ENCODE measurements around the gene DNAI2.

The DNAI2 gene

GRCh38 chr17:74335529-74336062, 61.6 kb downstream of the DNAI2 start:
- Histone ChIP-seq H3K4me3 (ENCODE audit: low read depth, low read length) (no peak overlapping the region), H3K9me3 (ENCODE audit: control insufficient read depth, insufficient read depth, low read depth, low read length) (no peaks in the 10 kb centered on the region), H3K36me3 (ENCODE audit: control insufficient read depth in 2 of 2, insufficient read depth in 1 of 2, low read length in 2 of 2) (no peaks in the 10 kb centered on the region), H3K4me1 (ENCODE audit: control insufficient read depth, insufficient read depth, low read length) (no peaks in the 10 kb centered on the region), H3K27ac (ENCODE audit: extremely low read depth, low read depth, low read length) (no peak overlapping the region)
- POLR2A ChIA-PET: interaction anchor here (0.6 kb wide), 1 partner anchor 84 kb away, joined by 3 read pairs; no protein-coding TSS in a partner anchor
- TF ChIP-seq ZNF701 (tag by site-specific recombination; IDR thresholded peaks at IDR 0.05): no peak
- peak; percentile 58 for TF ChIP-seq ZIC2 (tag by site-specific recombination; IDR thresholded peaks at IDR 0.05)
- TF ChIP-seq ZNF473 (tag by site-specific recombination; IDR thresholded peaks at IDR 0.05): no peak
- TF ChIP-seq ZNF768 (tag by site-specific recombination; IDR thresholded peaks at IDR 0.05): no peak
- no peak for TF ChIP-seq ZFP37 (tag by site-specific recombination; IDR thresholded peaks at IDR 0.05)
- no peak for TF ChIP-seq ZNF596 (tag by site-specific recombination; IDR thresholded peaks at IDR 0.05)
- CTCF ChIA-PET: interaction anchor here (1.3 to 2.4 kb wide), 2 partner anchors 27 to 32 kb away, joined by 4 to 8 read pairs; partner anchors contain the start of gene GPR142

GRCh38 chr17:74336307-74336706, 62.3 kb downstream of the DNAI2 start:
- CTCF ChIA-PET: interaction anchor here (1.3 kb wide), 1 partner anchor 26 kb away, joined by 4 read pairs; no protein-coding TSS in a partner anchor
- POLR2A ChIA-PET: no interaction called here

GRCh38 chr17:74337834-74338500, 63.9 kb downstream of the DNAI2 start:
- no peaks in the 10 kb centered on the region for H3K36me3 ChIP-seq (ENCODE audit: control insufficient read depth in 2 of 2, insufficient read depth in 1 of 2, low read length in 2 of 2)
- no peak overlapping the region for H3K27ac ChIP-seq (ENCODE audit: extremely low read depth, low read depth, low read length)
- ChIA-PET CTCF (interaction anchor here (0.6 to 1.6 kb wide), 5 partner anchors 17 to 554 kb away, joined by 3 to 5 read pairs (median 3); no protein-coding TSS in a partner anchor), POLR2A (no interaction called here)
- H3K4me1 ChIP-seq (ENCODE audit: control insufficient read depth, insufficient read depth, low read length): no peaks in the 10 kb centered on the region
- no peaks in the 10 kb centered on the region for H3K9me3 ChIP-seq (ENCODE audit: control insufficient read depth, insufficient read depth, low read depth, low read length)
- H3K4me3 ChIP-seq (ENCODE audit: low read depth, low read length): no peak overlapping the region
- no peak for TF ChIP-seq ZXDB (tag by site-specific recombination; IDR thresholded peaks at IDR 0.05)
- no peak for TF ChIP-seq ZNF501 (tag by site-specific recombination; IDR thresholded peaks at IDR 0.05)
- no peak for TF ChIP-seq ZNF416 (tag by site-specific recombination; IDR thresholded peaks at IDR 0.05)
- no peak for TF ChIP-seq ZBTB11 (tag by site-specific recombination; conservative IDR thresholded peaks at IDR 0.05; ENCODE audit: low read depth)
- no peak for TF ChIP-seq ZNF768 (tag by site-specific recombination; IDR thresholded peaks at IDR 0.05)
- no peak for TF ChIP-seq ZNF658 (tag by site-specific recombination; IDR thresholded peaks at IDR 0.05)
- no peak for TF ChIP-seq ZNF623 (tag by site-specific recombination; IDR thresholded peaks at IDR 0.05)
- TF ChIP-seq ZNF513 (tag by site-specific recombination; IDR thresholded peaks at IDR 0.05): no peak
- no peak for TF ChIP-seq ZNF335 (tag by site-specific recombination; conservative IDR thresholded peaks at IDR 0.05)
- no peak for TF ChIP-seq ZSCAN16 (tag by site-specific recombination; IDR thresholded peaks at IDR 0.05)
- no peak for TF ChIP-seq ZNF585B (tag by site-specific recombination; IDR thresholded peaks at IDR 0.05)
- no peak for TF ChIP-seq ZNF37A (tag by site-specific recombination; IDR thresholded peaks at IDR 0.05)
- TF ChIP-seq ZSCAN30 (tag by site-specific recombination; IDR thresholded peaks at IDR 0.05): no peak
- no peak for TF ChIP-seq ZNF837 (tag by site-specific recombination; IDR thresholded peaks at IDR 0.05)
- TF ChIP-seq ZNF785 (tag by site-specific recombination; IDR thresholded peaks at IDR 0.05): no peak

More at GRCh38 chr17:74336307-74336706, 62.3 kb downstream of the DNAI2 start:
- TF ChIP-seq ZNF513 (tag by site-specific recombination; IDR thresholded peaks at IDR 0.05) (no peak), ZNF624 (tag by site-specific recombination; IDR thresholded peaks at IDR 0.05) (no peak), ZNF777 (tag by site-specific recombination; IDR thresholded peaks at IDR 0.05; ENCODE audit: borderline replicate concordance) (no peak), ZNF146 (tag by site-specific recombination; IDR thresholded peaks at IDR 0.05) (no peak), ZNF335 (tag by site-specific recombination; conservative IDR thresholded peaks at IDR 0.05) (no peak), ZNF473 (tag by site-specific recombination; IDR thresholded peaks at IDR 0.05) (no peak), ZNF10 (tag by site-specific recombination; IDR thresholded peaks at IDR 0.05) (peak; percentile 55; the same call in 1 of the 2 replicates)
- Histone ChIP-seq H3K9me3 (ENCODE audit: control insufficient read depth, insufficient read depth, low read depth, low read length) (no peaks in the 10 kb centered on the region), H3K4me3 (ENCODE audit: low read depth, low read length) (no peak overlapping the region), H3K4me1 (ENCODE audit: control insufficient read depth, insufficient read depth, low read length) (no peaks in the 10 kb centered on the region), H3K27ac (ENCODE audit: extremely low read depth, low read depth, low read length) (no peak overlapping the region), H3K36me3 (ENCODE audit: control insufficient read depth in 2 of 2, insufficient read depth in 1 of 2, low read length in 2 of 2) (no peaks in the 10 kb centered on the region)
